NT2/D1 (cell line): ENCODE results near the gene NUP35.

ENCODE experiments used
- SUZ12 ChIP-seq: IDR thresholded peaks from 2 replicates; pipeline ENCODE4 v1.6.1; 2011; ENCODE audit not compliant: insufficient read length, insufficient read depth; ENCODE audit errors: extremely low read depth
- ZNF274 ChIP-seq: IDR thresholded peaks from 2 replicates; pipeline ENCODE4 v1.6.1; 2011; ENCODE audit warnings: mild to moderate bottlenecking, low read depth, low read length

DNA sequence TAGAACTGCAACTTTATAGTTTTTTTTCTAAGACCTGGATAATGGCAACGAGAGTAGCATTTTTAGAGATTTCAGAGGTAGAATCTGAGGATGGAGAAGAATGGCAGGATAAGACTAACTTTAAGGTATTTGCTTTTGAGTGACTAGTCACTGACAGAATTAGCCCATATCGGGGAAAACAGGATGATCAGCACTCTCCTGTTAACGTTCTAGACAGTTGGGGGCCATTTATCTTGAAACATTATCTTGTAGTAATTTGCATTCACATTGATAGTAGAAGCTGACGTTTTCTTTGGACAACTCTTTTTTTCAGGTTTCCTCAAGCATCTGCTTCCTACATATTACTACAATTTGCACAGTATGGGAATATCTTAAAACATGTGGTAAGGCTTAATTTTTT, 32.9 kb downstream of the NUP35 start:
- TF ChIP-seq ZNF274 (no peak), SUZ12 (no peak)
